ENCODE data around the gene PIK3C2G. TPM values are rescaled to one million over a fixed set of nuclear protein-coding genes. Genes with fewer than 3 reads are reported as not detected.

The PIK3C2G gene
- total and polyA plus RNA-seq, 10 of the 15 experiments (the other 5 are each of a cell fraction or from before 2014, with no cell fraction given): not detected

DNA sequence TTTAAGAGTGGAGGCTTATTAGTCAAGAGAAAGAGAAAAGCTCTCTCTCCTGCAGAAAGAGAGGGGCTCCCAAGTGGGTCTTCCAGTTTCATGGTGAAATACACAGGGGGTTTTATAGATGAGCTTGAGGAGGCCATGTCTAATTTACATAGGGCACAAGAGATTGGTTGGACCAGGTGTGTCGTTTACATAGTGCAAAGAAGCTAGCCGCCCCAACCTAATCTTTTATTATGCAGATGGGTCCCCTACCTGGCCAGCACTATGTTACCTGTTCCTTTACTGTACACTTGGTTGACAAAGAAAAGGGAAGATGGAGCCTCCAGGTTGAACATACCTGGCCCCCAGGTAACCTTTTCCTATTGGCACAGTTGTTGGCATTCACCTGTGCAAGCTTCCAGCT, 195.0 kb downstream of the PIK3C2G start:
- WGBS (ENCODE audit: insufficient coverage, insufficient replicate concordance, low lambda C conversion rate, missing lambda C conversion rate): 50% methylated on average over 2 of the region's 2 CpGs
- ChIA-PET SMC1A (ENCODE audit: uncharacterized antibody, unreplicated experiment) (interaction anchor here (1.3 kb wide), 1 partner anchor 11 kb away, joined by 4 read pairs; no protein-coding TSS in a partner anchor), POLR2A (interaction anchor here (1.0 kb wide), 1 partner anchor 9 kb away, joined by 4 read pairs; no protein-coding TSS in a partner anchor), RAD21 (ENCODE audit: unreplicated experiment) (no interaction called here), CTCF (no interaction called here)
- in situ Hi-C loops (cut with MboI) (no loop called here), intact Hi-C loops (cut with micrococcal nuclease; ENCODE audit: unreplicated experiment) (no loop called here)
- ATAC-seq: no peak
- Histone ChIP-seq H3K36me3 (ENCODE audit: control insufficient read depth in 2 of 2, insufficient read depth in 2 of 2, low read length in 1 of 2) (no peaks in the 10 kb centered on the region), H3K27ac (ENCODE audit: control insufficient read depth, insufficient read depth) (no peak overlapping the region), H3K27me3 (replicated peaks in 1 of 2; ENCODE audit: control insufficient read depth in 2 of 2, insufficient read depth in 2 of 2, low read length in 1 of 2) (no peaks in the 10 kb centered on the region), H3K4me3 (no peak overlapping the region), H4K20me1 (ENCODE audit: control insufficient read depth, insufficient read depth) (no peaks in the 10 kb centered on the region), H2AFZ (ENCODE audit: control insufficient read depth, low read depth, low read length) (no peak overlapping the region), H3K9me3 (replicated peaks; ENCODE audit: control insufficient read depth, insufficient read depth, low read length) (no peaks in the 10 kb centered on the region), H3K79me2 (ENCODE audit: control insufficient read depth, insufficient read depth, low read length) (no peaks in the 10 kb centered on the region), H3K4me1 (ENCODE audit: control insufficient read depth, insufficient read depth, low read length) (no peaks in the 10 kb centered on the region), H3K4me2 (ENCODE audit: control insufficient read depth, insufficient read depth) (no peak overlapping the region), H3K9ac (ENCODE audit: control insufficient read depth, insufficient read depth, low read length) (no peak overlapping the region)
- BruUV-seq (replicated peaks): no TSS peak
- no peak for DNase-seq (ENCODE audit: low read depth, low spot score)
- TF ChIP-seq EED (IDR thresholded peaks at IDR 0.05; ENCODE audit: low read depth): no peak
- no peak for FAIRE-seq

- Histone ChIP-seq H3K36me3 (ENCODE audit: control insufficient read depth in 2 of 2, insufficient read depth in 2 of 2, low read length in 1 of 2) (no peaks in the 10 kb centered on the region), H4K20me1 (ENCODE audit: control insufficient read depth, insufficient read depth) (no peaks in the 10 kb centered on the region), H3K9me3 (replicated peaks; ENCODE audit: control insufficient read depth, insufficient read depth, low read length) (no peaks in the 10 kb centered on the region), H3K27me3 (replicated peaks in 1 of 2; ENCODE audit: control insufficient read depth in 2 of 2, insufficient read depth in 2 of 2, low read length in 1 of 2) (no peaks in the 10 kb centered on the region), H3K4me3 (no peak overlapping the region), H3K4me2 (ENCODE audit: control insufficient read depth, insufficient read depth) (no peak overlapping the region), H2AFZ (ENCODE audit: control insufficient read depth, low read depth, low read length) (no peak overlapping the region), H3K4me1 (ENCODE audit: control insufficient read depth, insufficient read depth, low read length) (no peaks in the 10 kb centered on the region), H3K9ac (ENCODE audit: control insufficient read depth, insufficient read depth, low read length) (no peak overlapping the region), H3K79me2 (ENCODE audit: control insufficient read depth, insufficient read depth, low read length) (no peaks in the 10 kb centered on the region), H3K27ac (ENCODE audit: control insufficient read depth, insufficient read depth) (no peak overlapping the region)
- FAIRE-seq: no peak
- no peak for DNase-seq (ENCODE audit: low read depth, low spot score)
- ChIA-PET RAD21 (ENCODE audit: unreplicated experiment) (no interaction called here), POLR2A (no interaction called here), CTCF (no interaction called here), SMC1A (ENCODE audit: uncharacterized antibody, unreplicated experiment) (no interaction called here)
- intact Hi-C loops (cut with micrococcal nuclease; ENCODE audit: unreplicated experiment) (no loop called here), in situ Hi-C loops (cut with MboI) (no loop called here)
- WGBS (ENCODE audit: insufficient coverage, insufficient replicate concordance, low lambda C conversion rate, missing lambda C conversion rate): 0% methylated on average over 1 of the region's 1 CpG
- no peak for ATAC-seq
- BruUV-seq (replicated peaks): no TSS peak
- TF ChIP-seq FOXK2 (IDR thresholded peaks at IDR 0.05): no peak
- no peak for TF ChIP-seq RAD51 (IDR thresholded peaks at IDR 0.05)
- TF ChIP-seq, protein P1, sequence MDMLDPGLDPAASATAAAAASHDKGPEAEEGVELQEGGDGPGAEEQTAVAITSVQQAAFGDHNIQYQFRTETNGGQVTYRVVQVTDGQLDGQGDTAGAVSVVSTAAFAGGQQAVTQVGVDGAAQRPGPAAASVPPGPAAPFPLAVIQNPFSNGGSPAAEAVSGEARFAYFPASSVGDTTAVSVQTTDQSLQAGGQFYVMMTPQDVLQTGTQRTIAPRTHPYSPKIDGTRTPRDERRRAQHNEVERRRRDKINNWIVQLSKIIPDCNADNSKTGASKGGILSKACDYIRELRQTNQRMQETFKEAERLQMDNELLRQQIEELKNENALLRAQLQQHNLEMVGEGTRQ (IDR thresholded peaks at IDR 0.05; ENCODE audit: borderline replicate concordance, low read depth, low read length): no peak
- TF ChIP-seq NFXL1 (IDR thresholded peaks at IDR 0.05; ENCODE audit: borderline replicate concordance): no peak
- no peak for TF ChIP-seq EGR1 (IDR thresholded peaks at IDR 0.05; ENCODE audit: borderline replicate concordance in 1 of 2, low read depth in 2 of 2, low read length in 2 of 2)
- TF ChIP-seq NFIC (IDR thresholded peaks at IDR 0.05; ENCODE audit: low read depth, low read length): no peak
- TF ChIP-seq CHD2 (IDR thresholded peaks at IDR 0.05; ENCODE audit: borderline replicate concordance, low read depth, low read length): no peak
- no peak for TF ChIP-seq REST (IDR thresholded peaks at IDR 0.05; ENCODE audit: low read depth, low read length)
- no peak for TF ChIP-seq NRF1 (conservative IDR thresholded peaks at IDR 0.05; ENCODE audit: low read depth, low read length)
- TF ChIP-seq, protein P2, sequence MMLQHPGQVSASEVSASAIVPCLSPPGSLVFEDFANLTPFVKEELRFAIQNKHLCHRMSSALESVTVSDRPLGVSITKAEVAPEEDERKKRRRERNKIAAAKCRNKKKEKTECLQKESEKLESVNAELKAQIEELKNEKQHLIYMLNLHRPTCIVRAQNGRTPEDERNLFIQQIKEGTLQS (IDR thresholded peaks at IDR 0.05; ENCODE audit: borderline replicate concordance, extremely low read depth, low read depth, low read length): no peak
- TF ChIP-seq SIX5 (IDR thresholded peaks at IDR 0.05; ENCODE audit: low read depth, low read length, severe bottlenecking): no peak
- no peak for TF ChIP-seq SREBF2 (IDR thresholded peaks at IDR 0.05; ENCODE audit: low read length)
- TF ChIP-seq KDM1A (IDR thresholded peaks at IDR 0.05; ENCODE audit: borderline replicate concordance): no peak
- TF ChIP-seq TAF1 (IDR thresholded peaks at IDR 0.05; ENCODE audit: borderline replicate concordance, low read depth, low read length): no peak
Measured at GRCh38 chr12:18457362-18457761, 196.0 kb downstream of the PIK3C2G start.

Data from GM12878 (cell line).